C4-2B (cell line): Measurements from ENCODE around the gene SEL1L2.

ENCODE experiments used
- CTCF ChIP-seq: fragments of 450-650 bp; conservative IDR thresholded peaks from 2 replicates; pipeline ENCODE4 v1.5.1; 2017; ENCODE audit warnings: mild to moderate bottlenecking
- ZFX ChIP-seq: fragments of 450-650 bp; IDR thresholded peaks from 2 replicates; pipeline ENCODE4 v1.6.1; 2017

DNA sequence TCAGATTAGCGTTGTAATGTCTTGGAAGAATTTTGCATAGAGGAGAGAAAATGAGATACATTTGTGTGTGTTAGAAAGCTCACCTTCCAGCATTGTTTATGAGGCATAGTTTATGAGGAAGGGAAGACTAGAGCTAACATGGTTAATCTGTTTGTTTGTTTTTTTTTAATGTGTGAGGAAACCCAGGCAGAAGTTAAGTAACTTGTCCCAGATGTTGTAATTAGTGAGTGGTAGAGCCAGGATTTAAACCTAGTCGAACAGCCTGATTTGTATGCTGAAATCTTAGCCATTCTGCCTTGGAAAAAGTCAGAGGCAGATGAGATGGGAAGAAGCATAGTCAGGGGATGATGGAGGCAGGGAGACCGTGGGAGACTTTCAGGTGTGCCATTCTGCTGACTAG, 176.5 kb downstream of the SEL1L2 start:
- no peak for TF ChIP-seq CTCF
- no peak for TF ChIP-seq ZFX
